Raji (cell line): ENCODE results near the gene ACOD1.

ENCODE experiments used
- POLR2A ChIP-seq: IDR thresholded peaks from 2 replicates; pipeline ENCODE4 v1.6.1; 2011; ENCODE audit warnings: low read depth, low read length, control low read depth; ENCODE audit not compliant: insufficient read depth

The ACOD1 gene

DNA sequence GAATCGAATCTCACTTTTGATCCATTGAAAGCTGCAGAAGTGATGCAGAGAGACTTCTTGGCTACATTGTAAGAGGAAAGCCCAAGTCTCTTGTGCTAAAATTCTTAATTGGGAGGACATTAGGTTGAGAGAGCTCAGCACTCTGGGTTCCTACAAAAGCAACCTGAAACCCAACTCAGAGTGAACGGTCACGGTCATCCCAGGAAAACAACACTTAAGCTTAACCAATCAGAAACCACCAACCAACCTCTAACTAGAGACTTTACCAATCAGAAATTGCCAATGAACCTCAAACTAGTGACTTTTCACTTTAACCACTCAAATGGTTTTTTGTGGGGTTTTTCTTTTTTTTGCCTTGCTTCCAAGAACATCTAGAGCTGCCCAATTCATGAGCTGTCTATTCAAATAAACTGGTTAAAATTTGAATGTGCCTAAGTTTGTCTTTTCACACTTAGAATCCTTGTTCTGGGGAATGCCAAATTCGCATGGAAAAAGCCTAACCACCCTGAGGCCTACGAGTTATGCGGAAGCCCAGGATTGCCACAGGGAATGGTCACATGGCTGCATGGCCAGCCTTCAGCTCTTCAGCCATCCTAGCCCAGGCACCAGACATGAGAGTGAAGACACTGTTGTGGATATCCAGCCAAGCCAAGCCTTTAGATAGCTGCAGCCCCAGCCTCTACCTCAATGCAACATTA is 25.8 kb downstream of the ACOD1 start:
- no peak for TF ChIP-seq POLR2A

DNA sequence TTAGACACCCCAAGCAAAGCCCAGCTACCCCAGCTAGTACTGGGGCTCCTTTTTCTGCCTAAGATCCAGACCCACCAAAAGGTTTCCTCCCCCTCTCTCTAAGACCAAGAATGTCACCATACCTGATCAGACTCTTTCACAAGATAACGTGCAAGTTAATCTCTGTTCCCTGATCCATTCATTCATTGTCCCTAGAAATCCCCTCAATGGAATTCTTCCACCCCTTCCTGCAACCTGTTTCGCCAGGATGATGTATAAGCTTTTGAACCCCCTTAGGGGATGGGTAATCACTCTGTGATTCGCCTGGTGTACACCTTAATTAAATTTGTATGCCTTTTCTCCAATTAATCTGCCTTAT is 26.3 kb downstream of the ACOD1 start:
- TF ChIP-seq POLR2A, result no peak

- TF ChIP-seq POLR2A, result no peak
Observed at GRCh38 chr13:76975863-76976262, 27.6 kb downstream of the ACOD1 start.

- no peak for TF ChIP-seq POLR2A
Observed at GRCh38 chr13:76976490-76976889, 28.2 kb downstream of the ACOD1 start.

- TF ChIP-seq POLR2A, result no peak
Observed at GRCh38 chr13:76976929-76977328, 28.6 kb downstream of the ACOD1 start.

GRCh38 chr13:76980075-76980718 is 31.9 kb downstream of the ACOD1 start:
- TF ChIP-seq POLR2A, result no peak

DNA sequence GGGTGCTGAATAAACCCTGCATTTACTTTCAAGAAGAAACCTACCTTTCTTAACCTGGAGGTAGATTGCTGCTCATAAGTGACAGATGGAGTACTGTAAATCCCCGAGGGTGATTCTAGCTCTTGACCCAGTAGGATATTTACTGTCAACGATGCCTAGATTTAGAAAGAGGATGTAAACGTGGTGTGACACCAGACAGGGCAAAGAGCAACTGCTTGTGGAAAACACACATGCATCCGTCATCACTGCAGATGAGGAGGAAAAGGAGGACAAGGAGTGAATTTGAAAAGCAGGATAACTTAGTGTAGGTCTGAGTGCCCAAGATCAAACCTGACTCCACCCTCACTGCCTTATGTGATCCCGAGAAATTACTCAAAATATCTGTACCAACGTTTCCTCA is 33.8 kb downstream of the ACOD1 start:
- TF ChIP-seq POLR2A, result no peak

- no peak for TF ChIP-seq POLR2A
Observed at GRCh38 chr13:76983676-76984075, 35.4 kb downstream of the ACOD1 start.

- no peak for TF ChIP-seq POLR2A
Observed at GRCh38 chr13:76991432-76991795, 43.1 kb downstream of the ACOD1 start.

GRCh38 chr13:76991796-76992547 is 43.7 kb downstream of the ACOD1 start, which contains the start of gene CLN5:
Gene CLN5 (plus strand): TSS chr13:76992081. CDS start chr13:76992099, 18 bp downstream.
- TF ChIP-seq POLR2A, result peak; percentile 92

GRCh38 chr13:76992548-76993001 is 44.3 kb downstream of the ACOD1 start:
- TF ChIP-seq POLR2A, result no peak

- TF ChIP-seq POLR2A, result no peak
Observed at GRCh38 chr13:76993021-76993420, 44.7 kb downstream of the ACOD1 start.

DNA sequence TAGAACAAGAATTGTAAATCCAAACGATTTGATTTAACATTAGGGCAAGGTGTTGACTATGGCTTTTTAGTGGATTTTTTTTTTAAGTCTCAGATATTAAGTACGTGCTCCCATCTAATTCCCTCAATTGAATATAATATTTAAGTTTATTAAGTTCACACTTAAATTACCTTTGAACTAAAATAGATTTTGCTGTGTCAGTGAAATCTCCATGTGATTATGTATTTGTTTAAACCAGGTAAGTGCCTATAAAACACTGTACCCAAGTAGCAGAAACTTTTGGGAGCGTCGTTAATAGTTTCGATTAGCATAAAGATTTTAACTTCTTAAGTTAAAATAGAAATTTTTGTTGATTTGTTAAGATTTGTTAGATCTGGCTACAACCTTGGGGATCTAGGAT is 45.2 kb downstream of the ACOD1 start:
- no peak for TF ChIP-seq POLR2A

DNA sequence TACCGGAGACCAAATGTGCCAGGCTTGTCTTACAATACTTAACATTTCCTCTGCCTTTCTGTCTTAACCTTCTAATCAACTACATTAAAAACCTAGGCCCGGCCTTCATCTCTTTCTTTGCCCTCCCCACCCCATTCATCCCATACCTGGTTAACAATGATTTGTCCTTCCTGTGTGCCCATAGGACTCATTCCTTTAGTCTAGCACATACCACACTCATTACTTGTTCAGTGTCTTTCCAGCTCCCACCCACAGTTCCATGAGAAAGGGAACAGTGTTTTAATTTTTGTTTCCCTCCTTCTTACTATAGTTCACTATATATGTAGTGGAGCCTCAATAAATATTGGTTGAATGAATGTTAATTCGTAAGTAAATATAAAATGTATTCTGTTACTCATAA is 46.0 kb downstream of the ACOD1 start:
- TF ChIP-seq POLR2A, result no peak

GRCh38 chr13:77000475-77000874 is 52.2 kb downstream of the ACOD1 start:
- no peak for TF ChIP-seq POLR2A

DNA sequence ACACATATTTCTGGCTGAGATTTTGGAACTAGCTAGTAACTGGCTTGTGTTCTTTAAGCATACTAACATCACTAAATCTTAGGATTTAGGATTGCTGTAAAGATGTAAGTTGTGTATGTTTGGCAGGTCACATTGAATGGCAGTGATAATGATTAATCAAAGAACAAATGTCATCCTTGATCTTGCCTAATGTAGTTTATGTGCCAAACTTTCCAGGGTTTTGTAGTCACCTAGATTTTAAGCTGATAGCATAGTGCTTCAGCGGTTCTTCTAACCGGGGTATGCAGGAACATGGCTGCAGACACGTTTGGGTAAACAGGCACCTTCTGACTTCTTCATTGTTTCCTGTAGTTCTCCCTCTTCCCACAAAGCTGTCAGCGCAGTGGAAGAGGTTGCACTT is 53.2 kb downstream of the ACOD1 start:
- no peak for TF ChIP-seq POLR2A
